HG02938 (cell line): ENCODE measurements around the gene ETFB.

Experiments
- ATAC-seq: cut with Tn5 transposase; IDR thresholded peaks from one replicate; pipeline ENCODE4 v1.9.1; 2021; ENCODE audit warnings: mild to moderate bottlenecking, moderate library complexity; ENCODE audit not compliant: unreplicated experiment

ETFB gene

DNA sequence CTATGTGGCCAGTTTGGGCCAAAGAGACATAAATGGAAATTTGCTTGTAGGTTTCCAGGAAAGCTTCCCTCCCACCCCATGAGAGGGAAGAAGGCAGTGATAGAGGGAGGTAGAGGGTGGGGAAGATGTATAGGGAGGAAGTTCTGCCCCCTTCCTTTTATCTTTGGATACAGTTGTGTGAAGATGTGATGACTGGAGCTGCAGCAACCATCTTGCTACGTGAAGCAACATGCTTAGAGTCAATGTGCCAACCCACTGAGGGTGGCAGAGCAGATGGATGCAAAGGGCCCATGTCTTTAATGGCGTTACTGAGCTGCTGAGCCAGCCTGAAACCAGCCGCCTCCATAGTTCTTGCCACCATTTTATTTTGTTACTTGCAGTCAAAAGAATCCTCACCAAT, 35.0 kb downstream of the ETFB start:
- ATAC-seq: no peak

DNA sequence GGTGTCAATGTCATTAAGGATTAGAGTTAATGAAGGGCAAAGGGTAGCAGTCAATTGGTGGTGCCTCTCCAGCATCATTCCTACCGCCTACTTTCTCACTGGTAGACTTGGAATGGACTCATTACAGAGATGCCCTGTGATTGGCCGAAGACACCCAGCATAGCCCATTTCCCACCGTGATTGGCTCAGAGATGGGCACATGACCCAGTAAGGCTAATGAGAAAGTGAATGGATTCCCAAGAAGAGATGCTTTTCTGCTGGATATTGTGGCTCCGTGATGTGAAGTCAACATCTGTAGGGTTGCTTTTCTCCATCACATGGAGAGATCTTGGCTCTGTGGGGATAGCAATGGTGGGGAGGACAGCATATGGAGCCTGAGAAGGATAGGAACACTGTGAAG, 35.8 kb downstream of the ETFB start:
- no peak for ATAC-seq

DNA sequence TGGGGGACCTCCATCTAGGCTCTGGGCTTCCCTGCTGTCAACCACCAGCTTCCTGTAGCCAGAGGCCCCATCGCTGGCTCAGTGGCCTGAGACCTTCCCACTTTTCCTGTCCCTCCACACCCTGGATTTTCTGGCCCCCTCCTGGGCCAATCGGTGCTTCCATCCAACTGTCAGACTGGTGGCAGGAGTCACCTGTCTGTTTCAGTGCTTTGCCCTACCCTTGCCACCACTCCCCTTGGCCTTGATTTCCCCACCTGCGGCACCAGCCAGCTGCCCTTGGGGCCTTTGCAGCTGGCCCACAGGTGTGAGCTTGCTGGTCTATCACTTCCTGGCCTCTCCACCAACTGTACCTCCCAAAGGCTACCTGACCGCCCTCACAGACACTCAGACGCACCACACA, 36.8 kb downstream of the ETFB start:
- ATAC-seq: no peak

DNA sequence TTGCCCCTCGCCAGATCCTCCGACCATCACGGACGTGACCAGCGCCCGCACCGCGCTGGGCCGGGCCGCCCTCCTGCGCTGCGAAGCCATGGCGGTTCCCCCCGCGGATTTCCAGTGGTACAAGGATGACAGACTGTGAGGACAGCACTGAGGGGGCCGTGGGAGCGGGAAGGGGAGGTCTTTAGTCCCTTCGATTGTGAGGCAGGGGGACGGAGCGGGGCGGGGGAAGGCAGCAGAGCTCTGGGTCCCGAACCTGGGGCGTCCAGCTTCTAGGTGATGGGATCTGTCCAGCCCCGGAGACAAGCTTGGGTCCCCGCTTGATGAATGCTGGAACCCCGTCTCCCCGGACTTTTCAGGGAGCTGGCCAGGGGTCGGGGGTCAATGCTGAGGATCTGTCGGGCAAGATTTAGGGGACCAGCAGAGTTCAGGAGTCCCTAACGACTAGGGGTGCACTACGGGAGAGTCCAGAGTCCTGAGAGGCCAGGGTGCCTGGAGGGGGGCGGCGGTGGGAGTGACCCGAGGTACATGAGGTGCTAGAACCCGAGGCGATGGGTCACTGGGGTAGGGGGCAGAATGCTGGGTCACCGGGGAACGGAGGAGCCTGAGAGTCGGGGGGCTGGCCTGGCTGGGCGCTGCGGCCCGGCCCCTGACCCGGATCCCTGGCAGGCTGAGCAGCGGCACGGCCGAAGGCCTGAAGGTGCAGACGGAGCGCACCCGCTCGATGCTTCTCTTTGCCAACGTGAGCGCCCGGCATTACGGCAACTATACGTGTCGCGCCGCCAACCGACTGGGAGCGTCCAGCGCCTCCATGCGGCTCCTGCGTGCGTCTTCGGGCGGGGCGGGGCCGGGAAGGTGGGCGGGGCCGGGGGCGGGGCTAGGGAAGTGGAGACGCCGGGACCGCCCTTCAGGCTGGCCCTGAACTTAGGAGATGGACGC, 38.9 kb downstream of the ETFB start:
- ATAC-seq: no peak

DNA sequence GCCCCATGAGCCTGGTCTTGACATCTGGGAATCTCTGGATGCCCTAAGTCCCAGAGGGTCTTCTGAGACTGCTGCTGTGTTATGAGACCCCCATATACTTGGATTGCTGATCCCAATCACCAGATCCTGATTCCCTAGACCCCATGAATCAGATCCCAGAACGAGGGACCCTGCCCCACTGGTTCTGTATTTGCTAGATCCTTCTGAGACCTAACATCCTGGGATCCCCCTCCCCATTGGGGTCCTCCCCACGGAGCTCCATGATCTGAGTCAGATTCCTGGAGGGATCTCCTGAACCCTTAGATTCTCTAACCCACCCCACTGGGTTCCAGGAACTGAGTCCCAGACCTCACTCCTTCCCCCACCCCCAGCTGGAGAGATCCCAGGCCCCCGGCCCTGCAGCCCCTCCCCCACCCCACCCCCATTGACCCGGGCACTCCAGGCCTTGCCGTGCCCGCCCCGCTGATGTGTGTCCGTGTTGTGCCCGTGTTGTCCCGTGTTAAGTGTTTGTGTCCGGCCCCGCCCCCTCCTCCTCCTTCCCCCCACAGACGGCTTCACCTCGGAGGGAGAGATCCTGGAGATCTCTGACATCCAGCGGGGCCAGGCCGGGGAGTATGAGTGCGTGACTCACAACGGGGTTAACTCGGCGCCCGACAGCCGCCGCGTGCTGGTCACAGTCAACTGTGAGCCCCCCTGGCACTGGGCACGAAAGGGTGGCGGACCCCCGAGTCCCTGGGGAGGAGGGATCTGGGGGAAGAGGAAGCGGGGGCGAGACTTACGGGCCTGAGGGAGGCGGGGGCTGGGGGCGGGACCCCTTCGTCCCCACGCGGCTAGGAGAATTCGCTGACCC, 39.7 kb downstream of the ETFB start:
- ATAC-seq: no peak

DNA sequence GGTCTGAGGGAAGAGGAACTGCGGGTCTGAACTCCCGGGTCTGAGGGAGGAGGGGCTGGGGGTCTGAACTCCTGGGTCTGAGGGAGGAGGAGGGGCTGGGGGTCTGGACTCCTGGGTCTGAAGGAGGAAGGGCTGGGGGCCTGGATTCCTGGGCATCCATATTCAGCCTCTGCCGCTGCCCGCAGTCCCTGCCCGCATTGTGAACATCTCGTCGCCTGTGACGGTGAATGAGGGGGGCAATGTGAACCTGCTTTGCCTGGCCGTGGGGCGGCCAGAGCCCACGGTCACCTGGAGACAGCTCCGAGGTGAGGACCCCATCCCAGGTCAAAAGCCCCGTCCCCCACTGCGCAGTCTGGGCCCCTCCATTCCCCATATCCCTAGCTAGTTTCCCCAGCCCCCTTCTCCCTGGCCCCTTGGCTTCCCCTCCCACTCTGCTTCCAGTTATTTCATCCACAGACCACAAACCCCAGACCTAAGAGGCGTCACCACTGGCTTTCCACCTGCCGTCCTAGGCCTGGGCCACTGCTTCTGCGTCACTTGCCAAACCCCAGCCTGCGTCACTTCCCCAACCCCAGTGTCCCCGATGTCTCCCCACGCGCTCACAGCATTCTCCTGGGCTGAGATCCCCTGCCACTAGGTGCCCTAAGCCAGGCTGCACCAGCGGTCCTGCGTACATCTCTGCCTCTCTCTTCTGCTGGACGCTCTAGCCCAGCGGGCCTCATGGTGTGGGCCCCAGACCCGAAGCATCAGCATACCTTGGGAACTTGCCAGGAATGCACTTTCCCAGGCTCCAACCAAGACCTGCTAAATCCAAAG, 40.8 kb downstream of the ETFB start:
- no peak for ATAC-seq

DNA sequence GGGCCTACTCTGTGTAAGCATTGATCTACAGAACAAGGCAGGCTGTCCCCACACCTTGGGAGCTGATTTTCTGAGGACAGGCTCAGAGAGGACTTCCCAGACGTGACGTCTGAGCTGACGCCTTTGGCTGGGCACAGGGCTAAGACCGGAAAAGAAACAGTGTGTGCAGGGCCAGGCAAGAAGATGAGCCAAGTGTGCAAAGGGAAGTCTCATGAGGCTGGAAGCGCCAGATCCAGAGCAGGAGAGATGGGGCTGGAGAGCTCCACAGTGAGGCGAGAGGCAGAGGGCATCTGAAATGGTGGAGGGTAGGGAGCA, 42.1 kb downstream of the ETFB start:
- no peak for ATAC-seq

DNA sequence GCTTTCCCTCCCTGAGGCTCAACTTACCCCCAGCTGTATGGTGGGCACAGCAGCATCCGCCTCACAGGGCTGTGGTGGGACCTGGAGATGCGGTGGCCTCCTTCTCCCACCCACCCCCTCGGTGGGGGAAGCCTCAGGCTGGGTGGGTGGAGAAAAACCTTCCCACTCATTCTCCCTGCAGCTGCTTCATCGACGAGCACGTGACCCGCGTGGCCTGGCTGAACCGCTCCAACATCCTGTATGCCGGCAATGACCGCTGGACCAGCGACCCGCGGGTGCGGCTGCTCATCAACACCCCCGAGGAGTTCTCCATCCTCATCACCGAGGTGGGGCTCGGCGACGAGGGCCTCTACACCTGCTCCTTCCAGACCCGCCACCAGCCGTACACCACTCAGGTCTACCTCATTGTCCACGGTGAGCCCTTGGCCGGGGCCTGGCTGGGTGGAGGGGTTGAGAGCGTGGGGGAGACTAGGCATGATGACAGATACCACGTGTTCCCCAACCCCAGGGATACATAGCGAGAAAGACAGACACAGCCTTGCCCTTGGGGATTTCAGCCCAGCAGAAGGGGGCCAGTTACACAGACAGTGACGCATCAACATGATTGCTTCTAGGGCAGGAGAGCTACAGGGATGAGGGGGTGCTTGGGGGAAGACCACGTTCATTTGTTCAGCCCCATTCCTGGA, 42.6 kb downstream of the ETFB start:
- no peak for ATAC-seq

DNA sequence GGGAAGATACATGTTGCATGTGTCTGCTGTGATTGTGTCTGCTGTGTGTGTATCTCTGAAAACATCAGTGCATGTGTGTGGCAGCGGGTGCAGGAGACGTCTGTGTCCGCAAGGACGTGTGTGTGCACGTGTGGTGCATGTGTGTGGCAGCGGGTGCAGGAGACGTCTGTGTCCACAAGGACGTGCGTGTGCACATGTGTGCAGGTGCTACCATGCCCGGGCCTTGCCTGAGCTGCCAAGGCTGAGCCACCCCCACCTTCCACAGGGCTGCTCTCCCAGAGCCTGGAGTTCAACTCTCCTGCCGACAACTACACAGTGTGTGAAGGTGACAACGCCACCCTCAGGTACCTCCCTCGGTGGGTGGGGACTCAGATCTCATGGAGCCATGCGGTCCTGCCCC, 44.4 kb downstream of the ETFB start:
- ATAC-seq: no peak

DNA sequence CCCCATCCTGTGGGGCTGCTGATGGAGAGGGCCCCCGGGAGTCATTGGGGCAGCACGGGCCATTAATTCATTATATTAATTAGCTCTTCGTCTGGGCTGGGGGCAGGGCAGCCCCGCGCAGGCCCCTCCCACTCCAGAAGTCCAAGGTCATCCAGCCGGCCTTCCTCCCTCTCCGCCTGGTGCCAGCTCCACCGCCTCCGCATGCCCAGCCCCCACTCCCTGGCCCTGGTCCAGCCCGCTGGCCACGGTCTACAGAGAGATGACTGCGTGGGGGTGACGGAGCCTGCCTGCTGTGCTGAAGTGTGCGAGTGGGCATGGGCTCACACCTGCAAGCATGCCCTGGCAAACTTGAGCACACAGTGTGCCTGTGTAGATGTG, 45.9 kb downstream of the ETFB start:
- ATAC-seq: no peak

DNA sequence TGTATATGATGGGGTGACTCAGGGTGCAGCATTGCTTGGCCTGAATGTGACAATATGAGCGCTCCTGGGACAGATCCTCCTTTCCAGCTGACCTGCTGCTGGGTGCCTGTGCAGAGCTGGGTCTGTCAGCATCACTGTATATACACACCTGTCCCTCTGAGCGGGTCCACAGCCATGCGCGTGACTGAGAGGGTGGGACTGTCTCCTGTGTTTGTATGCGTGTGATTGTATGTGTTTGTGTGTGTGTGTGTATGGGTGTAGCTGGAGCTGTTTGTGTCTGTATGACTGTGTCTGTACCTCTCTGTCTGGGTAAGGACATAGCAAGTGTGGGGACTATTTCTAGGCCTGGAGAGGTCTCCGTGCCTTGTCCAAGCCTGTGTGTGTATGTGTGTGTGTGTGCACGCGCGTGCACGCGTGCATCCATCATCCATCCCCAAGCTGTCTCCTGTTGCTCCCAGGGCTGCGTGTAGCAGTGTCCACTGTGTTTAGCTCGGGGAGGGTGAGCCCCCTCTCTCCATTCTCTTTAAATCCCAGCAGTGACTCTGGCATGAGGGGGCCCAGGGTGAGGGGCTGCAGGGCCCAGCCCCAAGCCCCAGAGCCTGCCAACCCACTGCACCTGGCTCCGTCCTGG, 46.4 kb downstream of the ETFB start:
- no peak for ATAC-seq

DNA sequence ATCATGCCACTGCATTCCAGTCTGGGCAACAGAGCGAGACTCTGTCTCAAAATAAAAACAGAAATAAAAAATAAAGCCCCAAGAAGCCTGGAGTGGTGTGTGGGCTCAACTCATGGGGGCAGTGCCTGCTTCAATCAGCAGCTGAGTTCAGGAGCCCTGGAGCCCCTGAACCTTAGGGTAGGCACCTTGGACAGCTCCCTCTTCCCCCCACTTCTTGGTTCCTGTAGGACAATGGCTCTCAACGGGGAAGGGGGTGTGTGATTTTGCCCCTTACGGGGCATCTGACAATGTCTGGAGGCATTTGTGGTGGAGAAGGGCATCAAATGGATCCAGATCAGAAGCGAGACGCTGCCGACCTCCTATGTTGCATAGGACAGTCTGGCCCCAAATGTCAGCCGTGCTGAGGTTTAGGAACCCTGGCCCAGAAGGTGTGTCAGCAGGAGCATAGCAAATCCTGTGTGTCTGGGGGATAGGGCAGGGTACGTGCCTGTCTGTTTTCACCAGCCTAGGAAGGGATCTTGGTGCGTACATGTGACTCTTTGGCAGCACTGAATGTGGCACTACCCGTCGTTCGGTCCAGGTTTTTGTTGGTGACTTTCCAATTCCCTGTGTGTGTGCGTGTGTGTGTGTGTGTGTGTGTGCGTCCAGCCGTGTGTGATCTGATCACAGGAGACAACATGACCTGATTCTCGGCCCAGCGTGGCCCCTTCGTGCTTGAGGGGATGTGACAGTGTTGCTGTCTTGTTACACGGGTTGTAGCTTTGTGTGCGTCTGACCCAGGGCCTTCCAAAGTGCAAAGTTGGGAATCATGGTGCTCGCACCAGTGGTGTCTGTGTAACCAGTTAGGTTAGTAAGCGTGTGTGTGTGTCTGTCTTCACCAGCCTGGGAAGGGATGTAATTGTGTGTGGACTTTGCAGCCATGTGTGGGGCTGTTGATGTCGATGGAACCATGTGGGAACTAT, 47.2 kb downstream of the ETFB start:
- ATAC-seq: no peak

DNA sequence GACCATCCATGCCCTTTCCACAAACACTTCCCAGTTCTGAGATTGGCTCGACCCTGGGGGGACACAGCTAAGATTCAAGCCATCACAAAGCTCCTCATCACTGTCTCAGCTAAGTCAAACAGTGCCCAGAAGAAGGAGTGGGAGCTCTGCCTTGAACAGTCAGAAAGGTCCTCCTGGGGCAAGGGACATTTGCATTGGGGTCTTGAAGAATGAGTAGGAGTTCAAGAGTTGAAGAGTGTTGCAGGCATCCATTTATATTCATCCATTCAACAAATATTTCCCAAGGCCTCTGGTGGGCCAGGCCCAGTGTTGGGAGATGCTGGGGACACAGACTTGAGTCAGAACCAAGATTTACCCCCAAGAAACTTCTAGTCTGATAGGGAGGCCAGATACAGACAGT, 48.2 kb downstream of the ETFB start:
- no peak for ATAC-seq

DNA sequence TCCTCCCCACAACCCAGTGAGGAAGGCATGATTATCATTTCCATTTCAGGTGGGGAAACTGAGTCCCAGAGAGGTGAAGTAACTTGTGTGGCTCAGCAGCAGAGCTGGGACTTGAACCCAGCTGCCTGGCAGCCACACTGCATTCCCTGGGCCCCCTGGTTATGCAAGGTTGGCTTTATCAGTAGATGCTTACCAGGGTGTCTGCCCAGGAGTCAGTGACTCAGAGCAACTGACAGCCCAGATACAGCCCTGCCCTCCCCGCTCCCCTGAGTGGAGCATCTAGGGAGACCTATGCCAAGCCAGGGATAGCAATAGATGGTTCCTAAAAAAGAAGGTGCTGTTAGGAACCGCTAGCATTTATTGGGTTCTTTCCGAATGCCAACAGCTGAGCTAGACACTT, 48.8 kb downstream of the ETFB start:
- no peak for ATAC-seq

DNA sequence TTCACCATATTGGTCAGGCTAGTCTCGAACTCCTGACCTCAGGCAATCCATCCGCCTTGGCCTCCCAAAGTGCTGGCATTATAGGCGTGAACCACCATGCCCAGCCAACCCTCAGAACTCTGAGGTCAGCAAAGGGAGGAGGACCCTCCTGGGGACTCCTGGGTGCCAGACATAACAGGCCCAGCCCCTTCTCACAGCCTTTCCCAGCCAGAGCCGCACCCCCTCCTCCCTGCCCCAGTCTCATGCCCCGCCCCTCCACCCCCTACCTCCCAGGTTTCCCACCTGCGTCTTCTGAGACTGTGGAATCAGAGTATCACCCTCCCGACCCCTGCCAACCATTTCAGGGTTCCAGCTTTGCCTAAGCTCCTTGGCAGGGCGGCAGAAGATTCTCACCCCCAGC, 49.5 kb downstream of the ETFB start:
- no peak for ATAC-seq

DNA sequence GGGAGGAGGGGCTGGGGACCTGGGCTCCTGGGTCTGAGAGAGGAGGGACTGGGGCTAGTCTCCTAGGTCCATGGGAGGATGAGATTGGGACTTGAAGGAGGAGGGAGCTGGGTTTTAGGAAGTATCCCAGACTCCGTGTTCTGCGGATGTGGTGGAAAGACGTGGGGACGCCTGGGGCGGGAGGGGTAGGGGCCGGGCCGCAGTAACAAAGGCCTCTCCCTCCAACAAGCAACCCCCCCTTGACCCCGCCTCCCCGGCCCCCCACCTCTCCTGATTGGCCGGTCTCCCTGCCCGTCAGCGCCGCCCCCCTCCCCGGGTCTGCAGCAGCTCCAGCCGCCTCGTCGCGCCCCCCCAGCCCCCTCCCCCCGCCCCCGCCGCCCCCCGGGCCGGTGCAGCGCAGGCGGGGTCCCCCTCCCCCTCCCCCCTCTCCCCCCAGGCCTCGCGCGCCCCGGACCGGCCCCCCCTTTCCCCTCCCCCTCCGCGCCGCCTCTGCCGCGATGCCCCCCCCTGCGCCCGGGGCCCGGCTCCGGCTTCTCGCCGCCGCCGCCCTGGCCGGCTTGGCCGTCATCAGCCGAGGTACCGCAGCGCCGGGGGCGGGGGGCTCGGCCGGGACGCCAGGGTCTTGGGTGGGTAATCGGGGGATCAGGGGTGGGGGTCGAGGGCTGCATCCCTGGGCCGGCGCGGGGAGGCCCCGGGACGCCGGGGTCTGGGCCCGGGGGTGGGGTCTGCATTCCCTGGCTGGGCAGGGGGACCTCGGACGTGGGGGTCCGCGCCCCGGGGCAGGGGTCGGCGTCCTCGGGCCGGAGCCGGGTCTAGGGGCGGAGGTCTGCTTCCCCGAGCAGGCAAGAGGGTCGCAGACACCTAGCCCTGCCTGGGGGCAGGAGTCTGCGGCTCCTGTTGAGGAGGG, 54.6 kb downstream of the ETFB start, which contains the start of gene IGLON5:
Gene IGLON5 (plus strand): TSS at position 294 of the 907 bp plus-strand sequence. CDS start 204 bp downstream, at position 498.
- no peak for ATAC-seq

DNA sequence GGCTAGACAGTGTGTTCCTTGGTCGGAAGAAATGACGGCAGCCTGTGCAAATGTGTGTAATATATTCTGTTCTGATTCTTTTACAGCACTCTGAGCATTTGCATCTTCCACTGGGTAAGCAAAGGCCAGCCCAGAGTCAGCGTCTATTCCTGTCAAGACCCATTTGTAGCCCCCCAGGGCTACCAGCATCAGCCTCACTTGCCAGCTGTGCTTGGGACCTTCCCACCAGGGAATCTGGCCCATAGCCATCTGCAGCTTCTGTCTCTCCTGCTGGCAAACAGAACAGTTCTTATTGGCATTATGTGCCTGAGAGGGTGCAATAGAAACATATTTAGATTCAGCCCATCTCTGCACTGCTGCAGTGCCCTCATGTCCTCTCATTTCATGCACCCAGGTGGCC, 60.7 kb downstream of the ETFB start:
- no peak for ATAC-seq

DNA sequence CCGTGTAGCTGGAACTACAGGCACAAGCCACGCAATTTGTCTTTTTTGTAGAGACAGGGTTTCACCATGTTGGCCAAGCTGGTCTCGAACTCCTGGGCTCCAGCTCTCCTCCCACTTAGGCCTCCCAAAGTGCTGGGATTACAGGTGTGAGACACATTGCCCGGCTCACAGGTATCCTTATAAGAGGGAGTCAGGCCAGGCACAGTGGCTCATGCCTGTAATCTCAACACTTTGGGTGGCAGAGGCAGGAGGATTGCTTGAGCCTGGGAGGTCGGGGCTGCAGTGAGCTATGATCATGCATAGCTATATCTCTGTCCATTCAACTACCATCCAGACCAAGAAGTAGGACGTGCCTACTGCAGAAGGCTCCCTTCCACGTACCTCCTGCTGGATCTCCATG, 64.9 kb downstream of the ETFB start:
- no peak for ATAC-seq
